ENCODE results near the gene PRR12.

PRR12 gene

GRCh38 chr19:49646586-49646985, 55.6 kb downstream of the PRR12 start:
- Histone ChIP-seq H2AK5ac (ENCODE audit: low read length) (no peak overlapping the region), H3K36me3 (ENCODE audit: control insufficient read depth, insufficient read depth, low read length) (peaks cover 14% of the 10 kb centered on the region), H3K79me1 (ENCODE audit: low read length) (peaks cover 31% of the 10 kb centered on the region), H4K5ac (ENCODE audit: low read length) (no peak overlapping the region), H3K4ac (ENCODE audit: low read depth, low read length) (no peak overlapping the region), H3K23ac (ENCODE audit: low read length) (no peak overlapping the region), H3K79me2 (ENCODE audit: control insufficient read depth, insufficient read depth, low read length) (peaks cover 33% of the 10 kb centered on the region), H3K18ac (ENCODE audit: low read length) (no peak overlapping the region), H4K8ac (ENCODE audit: low read depth, low read length) (no peak overlapping the region), H3K4me1 (ENCODE audit: control insufficient read depth, low read depth, low read length) (no peaks in the 10 kb centered on the region), H3K27ac (ENCODE audit: low read depth, low read length) (no peak overlapping the region), H3K4me2 (ENCODE audit: low read length) (no peak overlapping the region), H3K9ac (ENCODE audit: low read length) (no peak overlapping the region), H2BK15ac (replicated peaks; ENCODE audit: low read depth) (no peak overlapping the region), H2BK120ac (ENCODE audit: low read depth, low read length) (no peak overlapping the region), H3K56ac (ENCODE audit: low read length) (no peak overlapping the region), H3K4me3 (ENCODE audit: low read length) (no peak overlapping the region), H3K27me3 (ENCODE audit: insufficient read depth, low read length, poor library complexity) (no peaks in the 10 kb centered on the region), H2BK5ac (ENCODE audit: low read length) (no peak overlapping the region)
- no CpG with 5 or more reads among the region's 17 CpGs for WGBS (ENCODE audit: extremely low coverage, insufficient coverage, low lambda C conversion rate)
- no peak for DNase-seq

- Histone ChIP-seq H3K36me3 (ENCODE audit: control insufficient read depth, insufficient read depth, low read length) (peaks cover 20% of the 10 kb centered on the region), H3K4me2 (ENCODE audit: low read length) (no peak overlapping the region), H3K9ac (ENCODE audit: low read length) (no peak overlapping the region), H3K79me2 (ENCODE audit: control insufficient read depth, insufficient read depth, low read length) (peaks cover 4% of the 10 kb centered on the region), H4K8ac (ENCODE audit: low read depth, low read length) (no peak overlapping the region), H3K79me1 (ENCODE audit: low read length) (peaks cover 14% of the 10 kb centered on the region), H3K23ac (ENCODE audit: low read length) (no peak overlapping the region), H3K56ac (ENCODE audit: low read length) (no peak overlapping the region), H2AK5ac (ENCODE audit: low read length) (no peak overlapping the region), H2BK120ac (ENCODE audit: low read depth, low read length) (no peak overlapping the region), H4K5ac (ENCODE audit: low read length) (no peak overlapping the region), H3K27me3 (ENCODE audit: insufficient read depth, low read length, poor library complexity) (no peaks in the 10 kb centered on the region), H3K27ac (ENCODE audit: low read depth, low read length) (no peak overlapping the region), H2BK5ac (ENCODE audit: low read length) (no peak overlapping the region), H3K4me3 (ENCODE audit: low read length) (no peak overlapping the region), H3K4ac (ENCODE audit: low read depth, low read length) (no peak overlapping the region), H3K4me1 (ENCODE audit: control insufficient read depth, low read depth, low read length) (no peaks in the 10 kb centered on the region), H3K18ac (ENCODE audit: low read length) (no peak overlapping the region), H2BK15ac (replicated peaks; ENCODE audit: low read depth) (no peak overlapping the region)
- no peak for DNase-seq
- WGBS (ENCODE audit: extremely low coverage, insufficient coverage, low lambda C conversion rate), result no CpG with 5 or more reads among the region's 72 CpGs
Observed at GRCh38 chr19:49651029-49651819, 60.2 kb downstream of the PRR12 start.

GRCh38 chr19:49651820-49652550, 61.0 kb downstream of the PRR12 start:
- Histone ChIP-seq H3K23ac (ENCODE audit: low read length) (no peak overlapping the region), H3K4me1 (ENCODE audit: control insufficient read depth, low read depth, low read length) (no peaks in the 10 kb centered on the region), H3K9ac (ENCODE audit: low read length) (no peak overlapping the region), H2BK120ac (ENCODE audit: low read depth, low read length) (no peak overlapping the region), H4K8ac (ENCODE audit: low read depth, low read length) (no peak overlapping the region), H2BK15ac (replicated peaks; ENCODE audit: low read depth) (no peak overlapping the region), H3K4me3 (ENCODE audit: low read length) (no peak overlapping the region), H3K56ac (ENCODE audit: low read length) (no peak overlapping the region), H3K79me2 (ENCODE audit: control insufficient read depth, insufficient read depth, low read length) (peaks cover 2% of the 10 kb centered on the region), H2BK5ac (ENCODE audit: low read length) (no peak overlapping the region), H2AK5ac (ENCODE audit: low read length) (no peak overlapping the region), H3K18ac (ENCODE audit: low read length) (no peak overlapping the region), H3K4ac (ENCODE audit: low read depth, low read length) (no peak overlapping the region), H3K79me1 (ENCODE audit: low read length) (peaks cover 10% of the 10 kb centered on the region), H3K27ac (ENCODE audit: low read depth, low read length) (no peak overlapping the region), H3K27me3 (ENCODE audit: insufficient read depth, low read length, poor library complexity) (no peaks in the 10 kb centered on the region), H4K5ac (ENCODE audit: low read length) (no peak overlapping the region), H3K36me3 (ENCODE audit: control insufficient read depth, insufficient read depth, low read length) (peaks cover 13% of the 10 kb centered on the region), H3K4me2 (ENCODE audit: low read length) (no peak overlapping the region)
- no peak for DNase-seq
- no CpG with 5 or more reads among the region's 110 CpGs for WGBS (ENCODE audit: extremely low coverage, insufficient coverage, low lambda C conversion rate)

GRCh38 chr19:49652551-49653465, 61.8 kb downstream of the PRR12 start:
- H3K18ac ChIP-seq (ENCODE audit: low read length), result no peak overlapping the region
- H3K4me2 ChIP-seq (ENCODE audit: low read length), result no peak overlapping the region
- no peak overlapping the region for H2BK5ac ChIP-seq (ENCODE audit: low read length)
- H3K4ac ChIP-seq (ENCODE audit: low read depth, low read length), result no peak overlapping the region
- no peak overlapping the region for H3K9ac ChIP-seq (ENCODE audit: low read length)
- no peak overlapping the region for H3K23ac ChIP-seq (ENCODE audit: low read length)
- no peak overlapping the region for H2BK15ac ChIP-seq (replicated peaks; ENCODE audit: low read depth)
- H2BK120ac ChIP-seq (ENCODE audit: low read depth, low read length), result no peak overlapping the region
- no peak overlapping the region for H3K27ac ChIP-seq (ENCODE audit: low read depth, low read length)
- H4K8ac ChIP-seq (ENCODE audit: low read depth, low read length), result no peak overlapping the region
- H3K4me3 ChIP-seq (ENCODE audit: low read length), result no peak overlapping the region
- DNase-seq, result no peak
- peaks cover 16% of the 10 kb centered on the region for H3K36me3 ChIP-seq (ENCODE audit: control insufficient read depth, insufficient read depth, low read length)
- H3K4me1 ChIP-seq (ENCODE audit: control insufficient read depth, low read depth, low read length), result no peaks in the 10 kb centered on the region
- H3K79me1 ChIP-seq (ENCODE audit: low read length), result peaks cover 5% of the 10 kb centered on the region
- H3K56ac ChIP-seq (ENCODE audit: low read length), result no peak overlapping the region
- no peak overlapping the region for H4K5ac ChIP-seq (ENCODE audit: low read length)
- no peaks in the 10 kb centered on the region for H3K27me3 ChIP-seq (ENCODE audit: insufficient read depth, low read length, poor library complexity)
- no CpG with 5 or more reads among the region's 58 CpGs for WGBS (ENCODE audit: extremely low coverage, insufficient coverage, low lambda C conversion rate)
- no peak overlapping the region for H2AK5ac ChIP-seq (ENCODE audit: low read length)
- H3K79me2 ChIP-seq (ENCODE audit: control insufficient read depth, insufficient read depth, low read length), result peaks cover 2% of the 10 kb centered on the region

DNA sequence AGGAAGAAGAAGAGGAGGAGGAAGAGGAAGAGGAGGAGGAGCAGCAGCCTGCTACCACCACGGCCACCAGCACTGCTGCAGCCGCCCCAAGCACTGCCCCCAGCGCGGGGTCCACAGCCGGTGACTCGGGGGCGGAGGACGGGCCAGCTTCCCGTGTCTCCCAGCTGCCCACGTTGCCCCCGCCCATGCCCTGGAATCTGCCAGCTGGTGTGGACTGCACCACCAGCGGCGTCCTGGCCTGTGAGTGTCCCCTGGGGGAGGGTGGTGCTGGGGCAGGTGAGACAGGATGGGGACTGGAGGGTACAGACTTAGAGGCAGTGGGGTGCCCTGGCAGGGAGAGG, 62.5 kb downstream of the PRR12 start:
- H3K56ac ChIP-seq (ENCODE audit: low read length), result no peak overlapping the region
- H3K27ac ChIP-seq (ENCODE audit: low read depth, low read length), result no peak overlapping the region
- H3K4me3 ChIP-seq (ENCODE audit: low read length), result no peak overlapping the region
- no peak overlapping the region for H2BK5ac ChIP-seq (ENCODE audit: low read length)
- no peak overlapping the region for H2BK15ac ChIP-seq (replicated peaks; ENCODE audit: low read depth)
- no peak overlapping the region for H4K8ac ChIP-seq (ENCODE audit: low read depth, low read length)
- H3K27me3 ChIP-seq (ENCODE audit: insufficient read depth, low read length, poor library complexity), result no peaks in the 10 kb centered on the region
- H3K23ac ChIP-seq (ENCODE audit: low read length), result no peak overlapping the region
- H3K79me2 ChIP-seq (ENCODE audit: control insufficient read depth, insufficient read depth, low read length), result peaks cover 2% of the 10 kb centered on the region
- H2AK5ac ChIP-seq (ENCODE audit: low read length), result no peak overlapping the region
- no peak overlapping the region for H3K4me2 ChIP-seq (ENCODE audit: low read length)
- H2BK120ac ChIP-seq (ENCODE audit: low read depth, low read length), result no peak overlapping the region
- DNase-seq, result no peak
- H3K36me3 ChIP-seq (ENCODE audit: control insufficient read depth, insufficient read depth, low read length), result peaks cover 16% of the 10 kb centered on the region
- H4K5ac ChIP-seq (ENCODE audit: low read length), result no peak overlapping the region
- H3K4ac ChIP-seq (ENCODE audit: low read depth, low read length), result no peak overlapping the region
- no CpG with 5 or more reads among the region's 13 CpGs for WGBS (ENCODE audit: extremely low coverage, insufficient coverage, low lambda C conversion rate)
- H3K18ac ChIP-seq (ENCODE audit: low read length), result no peak overlapping the region
- peaks cover 5% of the 10 kb centered on the region for H3K79me1 ChIP-seq (ENCODE audit: low read length)
- H3K4me1 ChIP-seq (ENCODE audit: control insufficient read depth, low read depth, low read length), result no peaks in the 10 kb centered on the region
- H3K9ac ChIP-seq (ENCODE audit: low read length), result no peak overlapping the region
